ENCODE measurements around the gene MDM1.

MDM1 gene

GRCh38 chr12:68319988-68320623, 12.1 kb downstream of the MDM1 start:
- no peak for DNase-seq (ENCODE audit: low read depth)

GRCh38 chr12:68317047-68317667, 15.0 kb downstream of the MDM1 start:
- peak; percentile 2 for DNase-seq (ENCODE audit: low read depth)

GRCh38 chr12:68310370-68310769, 21.8 kb downstream of the MDM1 start:
- DNase-seq (ENCODE audit: low read depth), result no peak

- no peak for DNase-seq (ENCODE audit: low read depth)
Measured at GRCh38 chr12:68306564-68306963, 25.6 kb downstream of the MDM1 start.

GRCh38 chr12:68305278-68305677, 26.9 kb downstream of the MDM1 start:
- DNase-seq (ENCODE audit: low read depth), result no peak

GRCh38 chr12:68304626-68305025, 27.5 kb downstream of the MDM1 start:
- DNase-seq (ENCODE audit: low read depth), result no peak

GRCh38 chr12:68303850-68304249, 28.3 kb downstream of the MDM1 start:
- no peak for DNase-seq (ENCODE audit: low read depth)

- no peak for DNase-seq (ENCODE audit: low read depth)
Measured at GRCh38 chr12:68297929-68298328, 34.2 kb downstream of the MDM1 start.

- DNase-seq (ENCODE audit: low read depth), result no peak
Measured at GRCh38 chr12:68294251-68294650, 37.9 kb downstream of the MDM1 start.

GRCh38 chr12:68293347-68293746, 38.8 kb downstream of the MDM1 start:
- no peak for DNase-seq (ENCODE audit: low read depth)

- DNase-seq (ENCODE audit: low read depth), result no peak
Measured at GRCh38 chr12:68292151-68292943, 39.8 kb downstream of the MDM1 start.

- no peak for DNase-seq (ENCODE audit: low read depth)
Measured at GRCh38 chr12:68291396-68292036, 40.6 kb downstream of the MDM1 start.

GRCh38 chr12:68290126-68290525, 42.0 kb downstream of the MDM1 start:
- peak; percentile 17 for DNase-seq (ENCODE audit: low read depth)

GRCh38 chr12:68287106-68287505, 45.1 kb downstream of the MDM1 start:
- no peak for DNase-seq (ENCODE audit: low read depth)

- no peak for DNase-seq (ENCODE audit: low read depth)
Measured at GRCh38 chr12:68286396-68286795, 45.8 kb downstream of the MDM1 start.

- no peak for DNase-seq (ENCODE audit: low read depth)
Measured at GRCh38 chr12:68285541-68285940, 46.6 kb downstream of the MDM1 start.

GRCh38 chr12:68281322-68282077, 50.7 kb downstream of the MDM1 start:
- no peak for DNase-seq (ENCODE audit: low read depth)

- no peak for DNase-seq (ENCODE audit: low read depth)
Measured at GRCh38 chr12:68280240-68280639, 51.9 kb downstream of the MDM1 start.

- no peak for DNase-seq (ENCODE audit: low read depth)
Measured at GRCh38 chr12:68279227-68280054, 52.7 kb downstream of the MDM1 start.

GRCh38 chr12:68276402-68276930, 55.7 kb downstream of the MDM1 start:
- no peak for DNase-seq (ENCODE audit: low read depth)

GRCh38 chr12:68272732-68273131, 59.4 kb downstream of the MDM1 start:
- no peak for DNase-seq (ENCODE audit: low read depth)

Measured in activated T-helper 9 cell treated with anti-CD3 and anti-CD28 coated beads, Interleukin-2, amount 50 U/mL, for 16 hours (primary cell).